ENCODE results near the gene INSM1.

INSM1 gene

GRCh38 chr20:20407891-20408805 lies 40.2 kb downstream of the INSM1 start:
- Histone ChIP-seq H3K4me1 (ENCODE audit: low read length) (no peaks in the 10 kb centered on the region), H3K36me3 (replicated peaks; ENCODE audit: insufficient read depth, low read length) (no peaks in the 10 kb centered on the region), H3K27ac (ENCODE audit: low read length) (no peak overlapping the region), H2AFZ (ENCODE audit: low read length) (no peak overlapping the region), H3F3A (ENCODE audit: insufficient read depth, low read length) (no peaks in the 10 kb centered on the region), H3K9me2 (replicated peaks; ENCODE audit: insufficient read depth, low read length) (no peaks in the 10 kb centered on the region), H3K27me3 (replicated peaks; ENCODE audit: insufficient read depth, low read length) (no peaks in the 10 kb centered on the region), H3K9me3 (replicated peaks; ENCODE audit: insufficient read depth, low read length) (no peaks in the 10 kb centered on the region), H3K9ac (ENCODE audit: low read length) (no peak overlapping the region), H3K4me2 (ENCODE audit: low read depth, low read length) (no peak overlapping the region), H3K4me3 (ENCODE audit: low read length) (no peak overlapping the region), H3K79me2 (ENCODE audit: low read length) (no peaks in the 10 kb centered on the region), H4K20me1 (ENCODE audit: insufficient read depth, low read length) (no peaks in the 10 kb centered on the region)
- DNase-seq, result no peak
- TF ChIP-seq, protein P1, sequence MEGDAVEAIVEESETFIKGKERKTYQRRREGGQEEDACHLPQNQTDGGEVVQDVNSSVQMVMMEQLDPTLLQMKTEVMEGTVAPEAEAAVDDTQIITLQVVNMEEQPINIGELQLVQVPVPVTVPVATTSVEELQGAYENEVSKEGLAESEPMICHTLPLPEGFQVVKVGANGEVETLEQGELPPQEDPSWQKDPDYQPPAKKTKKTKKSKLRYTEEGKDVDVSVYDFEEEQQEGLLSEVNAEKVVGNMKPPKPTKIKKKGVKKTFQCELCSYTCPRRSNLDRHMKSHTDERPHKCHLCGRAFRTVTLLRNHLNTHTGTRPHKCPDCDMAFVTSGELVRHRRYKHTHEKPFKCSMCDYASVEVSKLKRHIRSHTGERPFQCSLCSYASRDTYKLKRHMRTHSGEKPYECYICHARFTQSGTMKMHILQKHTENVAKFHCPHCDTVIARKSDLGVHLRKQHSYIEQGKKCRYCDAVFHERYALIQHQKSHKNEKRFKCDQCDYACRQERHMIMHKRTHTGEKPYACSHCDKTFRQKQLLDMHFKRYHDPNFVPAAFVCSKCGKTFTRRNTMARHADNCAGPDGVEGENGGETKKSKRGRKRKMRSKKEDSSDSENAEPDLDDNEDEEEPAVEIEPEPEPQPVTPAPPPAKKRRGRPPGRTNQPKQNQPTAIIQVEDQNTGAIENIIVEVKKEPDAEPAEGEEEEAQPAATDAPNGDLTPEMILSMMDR (IDR thresholded peaks at IDR 0.05; ENCODE audit: low read length), result peak; percentile 22
- no peak for TF ChIP-seq EZH2 (optimal IDR thresholded peaks at IDR 0.05; ENCODE audit: low read depth, low read length)

- H3K9me3 ChIP-seq (replicated peaks; ENCODE audit: insufficient read depth, low read length), result no peaks in the 10 kb centered on the region
- H3K4me2 ChIP-seq (ENCODE audit: low read depth, low read length), result no peak overlapping the region
- no peaks in the 10 kb centered on the region for H3K9me2 ChIP-seq (replicated peaks; ENCODE audit: insufficient read depth, low read length)
- H3K27me3 ChIP-seq (replicated peaks; ENCODE audit: insufficient read depth, low read length), result no peaks in the 10 kb centered on the region
- no peaks in the 10 kb centered on the region for H3K79me2 ChIP-seq (ENCODE audit: low read length)
- no peak overlapping the region for H3K9ac ChIP-seq (ENCODE audit: low read length)
- no peak overlapping the region for H3K4me3 ChIP-seq (ENCODE audit: low read length)
- H3F3A ChIP-seq (ENCODE audit: insufficient read depth, low read length), result no peaks in the 10 kb centered on the region
- H3K27ac ChIP-seq (ENCODE audit: low read length), result no peak overlapping the region
- no peaks in the 10 kb centered on the region for H3K36me3 ChIP-seq (replicated peaks; ENCODE audit: insufficient read depth, low read length)
- H4K20me1 ChIP-seq (ENCODE audit: insufficient read depth, low read length), result no peaks in the 10 kb centered on the region
- TF ChIP-seq EZH2 (optimal IDR thresholded peaks at IDR 0.05; ENCODE audit: low read depth, low read length) (no peak), EZH2phosphoT487 (IDR thresholded peaks at IDR 0.05; ENCODE audit: low read length) (no peak)
- TF ChIP-seq, protein P1 (IDR thresholded peaks at IDR 0.05; ENCODE audit: low read length), result no peak
- no peaks in the 10 kb centered on the region for H3K4me1 ChIP-seq (ENCODE audit: low read length)
- H2AFZ ChIP-seq (ENCODE audit: low read length), result no peak overlapping the region
- no peak for DNase-seq
These were observed 41.4 kb downstream of the INSM1 start for GRCh38 chr20:20409331-20409730.

DNA sequence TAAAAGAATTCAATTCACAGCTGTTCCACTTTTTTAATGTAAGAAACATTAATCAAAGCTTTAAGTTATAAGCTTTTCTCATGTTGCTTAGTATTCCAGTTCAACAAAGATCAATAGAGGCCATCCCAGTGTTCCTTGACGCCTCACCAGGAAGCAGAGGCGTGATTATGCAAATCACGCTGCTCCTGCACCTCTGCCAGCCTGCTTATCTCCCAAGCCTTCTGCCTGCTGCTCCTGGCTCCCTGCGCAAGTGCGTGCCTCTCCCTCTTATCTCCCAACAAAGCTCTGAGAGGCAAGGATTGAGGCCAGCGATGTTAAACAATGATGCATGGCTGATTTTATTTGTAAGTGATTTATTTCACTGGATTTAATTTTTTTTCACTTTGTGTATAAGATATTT lies 42.8 kb downstream of the INSM1 start:
- H3K4me1 ChIP-seq (ENCODE audit: low read length), result no peaks in the 10 kb centered on the region
- TF ChIP-seq EZH2 (optimal IDR thresholded peaks at IDR 0.05; ENCODE audit: low read depth, low read length), result no peak

DNA sequence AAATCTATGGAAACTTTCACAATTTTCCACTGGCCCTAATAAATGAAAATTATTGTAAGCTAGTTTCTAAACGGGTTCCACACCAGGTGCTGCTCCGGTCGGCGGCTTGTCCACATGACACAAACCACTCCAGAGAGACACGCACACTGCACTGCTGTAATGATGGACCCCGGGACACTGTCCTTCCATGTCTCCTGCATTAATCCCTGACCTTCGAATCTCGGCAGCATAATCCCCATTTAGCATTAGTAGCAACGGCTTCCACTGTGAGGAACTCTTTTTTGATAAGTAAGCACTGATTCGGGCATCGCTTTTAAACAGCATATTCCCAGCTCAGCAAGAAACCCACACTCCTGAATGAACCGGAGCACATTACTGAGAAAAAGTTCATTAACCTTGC lies 43.5 kb downstream of the INSM1 start:
- Histone ChIP-seq H3F3A (ENCODE audit: insufficient read depth, low read length) (no peaks in the 10 kb centered on the region), H3K4me3 (ENCODE audit: low read length) (no peak overlapping the region)
- TF ChIP-seq EZH2 (optimal IDR thresholded peaks at IDR 0.05; ENCODE audit: low read depth, low read length) (no peak), EZH2phosphoT487 (IDR thresholded peaks at IDR 0.05; ENCODE audit: low read length) (no peak)
- TF ChIP-seq, protein P1 (IDR thresholded peaks at IDR 0.05; ENCODE audit: low read length), result no peak

More for the DNA sequence above, 42.8 kb downstream of the INSM1 start:
- Histone ChIP-seq H3K27ac (ENCODE audit: low read length) (no peak overlapping the region), H3K27me3 (replicated peaks; ENCODE audit: insufficient read depth, low read length) (no peaks in the 10 kb centered on the region), H3K4me3 (ENCODE audit: low read length) (no peak overlapping the region), H3K9me2 (replicated peaks; ENCODE audit: insufficient read depth, low read length) (no peaks in the 10 kb centered on the region), H3K9ac (ENCODE audit: low read length) (no peak overlapping the region), H3F3A (ENCODE audit: insufficient read depth, low read length) (no peaks in the 10 kb centered on the region), H4K20me1 (ENCODE audit: insufficient read depth, low read length) (no peaks in the 10 kb centered on the region), H2AFZ (ENCODE audit: low read length) (no peak overlapping the region), H3K79me2 (ENCODE audit: low read length) (no peaks in the 10 kb centered on the region), H3K9me3 (replicated peaks; ENCODE audit: insufficient read depth, low read length) (no peaks in the 10 kb centered on the region), H3K36me3 (replicated peaks; ENCODE audit: insufficient read depth, low read length) (no peaks in the 10 kb centered on the region), H3K4me2 (ENCODE audit: low read depth, low read length) (no peak overlapping the region)
- no peak for DNase-seq

More for the DNA sequence above, 43.5 kb downstream of the INSM1 start:
- Histone ChIP-seq H3K27me3 (replicated peaks; ENCODE audit: insufficient read depth, low read length) (no peaks in the 10 kb centered on the region), H3K27ac (ENCODE audit: low read length) (no peak overlapping the region), H3K9me3 (replicated peaks; ENCODE audit: insufficient read depth, low read length) (no peaks in the 10 kb centered on the region), H3K9ac (ENCODE audit: low read length) (no peak overlapping the region), H4K20me1 (ENCODE audit: insufficient read depth, low read length) (no peaks in the 10 kb centered on the region), H3K4me2 (ENCODE audit: low read depth, low read length) (no peak overlapping the region), H3K4me1 (ENCODE audit: low read length) (no peaks in the 10 kb centered on the region), H3K9me2 (replicated peaks; ENCODE audit: insufficient read depth, low read length) (no peaks in the 10 kb centered on the region), H3K79me2 (ENCODE audit: low read length) (no peaks in the 10 kb centered on the region), H2AFZ (ENCODE audit: low read length) (no peak overlapping the region), H3K36me3 (replicated peaks; ENCODE audit: insufficient read depth, low read length) (no peaks in the 10 kb centered on the region)
- DNase-seq, result no peak

All from MM.1S (cell line).